Measurements from ENCODE around the gene GNAI1. TPM values are rescaled to one million over a fixed set of nuclear protein-coding genes. Genes with fewer than 3 reads are reported as not detected.

Gene GNAI1
- total RNA-seq, 1 donor from 2014 or later, result 61.1 TPM

DNA sequence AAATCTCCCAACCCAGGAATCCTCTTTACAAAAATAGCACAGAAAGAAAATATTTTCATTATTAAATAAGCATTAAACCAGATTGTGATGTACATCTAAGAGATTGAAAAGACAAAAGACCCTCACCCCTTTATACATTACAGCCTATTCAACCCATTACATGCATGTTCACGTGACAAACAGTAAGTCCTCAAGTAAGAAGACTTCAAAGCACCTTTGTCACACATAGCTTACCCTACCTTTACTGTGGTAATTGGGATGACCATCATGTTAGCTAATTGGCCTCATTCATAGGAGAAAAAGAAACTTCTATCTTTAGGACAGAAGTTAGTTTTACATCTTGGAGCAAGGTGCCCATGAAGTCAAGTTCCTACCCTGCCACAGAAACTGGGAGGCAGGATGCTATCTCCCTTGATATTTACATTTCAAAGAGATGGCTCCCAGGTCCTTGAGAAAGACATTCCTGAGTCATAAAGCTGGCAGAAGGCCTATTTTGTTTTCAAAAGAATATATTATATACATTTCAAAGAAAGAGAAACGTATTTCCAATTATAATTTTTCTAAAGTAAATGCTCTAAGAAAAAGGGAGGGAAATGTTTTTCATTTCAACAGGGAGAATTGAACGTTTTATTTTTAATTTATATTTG lies 48.1 kb downstream of the GNAI1 start:
- H3K9me3 Mint-ChIP-seq, result peaks cover 5% of the 10 kb centered on the region
- no peak for DNase-seq (ENCODE audit: low spot score in 2 of 2, unreplicated experiment in 2 of 2)
- TF ChIP-seq, protein P1, sequence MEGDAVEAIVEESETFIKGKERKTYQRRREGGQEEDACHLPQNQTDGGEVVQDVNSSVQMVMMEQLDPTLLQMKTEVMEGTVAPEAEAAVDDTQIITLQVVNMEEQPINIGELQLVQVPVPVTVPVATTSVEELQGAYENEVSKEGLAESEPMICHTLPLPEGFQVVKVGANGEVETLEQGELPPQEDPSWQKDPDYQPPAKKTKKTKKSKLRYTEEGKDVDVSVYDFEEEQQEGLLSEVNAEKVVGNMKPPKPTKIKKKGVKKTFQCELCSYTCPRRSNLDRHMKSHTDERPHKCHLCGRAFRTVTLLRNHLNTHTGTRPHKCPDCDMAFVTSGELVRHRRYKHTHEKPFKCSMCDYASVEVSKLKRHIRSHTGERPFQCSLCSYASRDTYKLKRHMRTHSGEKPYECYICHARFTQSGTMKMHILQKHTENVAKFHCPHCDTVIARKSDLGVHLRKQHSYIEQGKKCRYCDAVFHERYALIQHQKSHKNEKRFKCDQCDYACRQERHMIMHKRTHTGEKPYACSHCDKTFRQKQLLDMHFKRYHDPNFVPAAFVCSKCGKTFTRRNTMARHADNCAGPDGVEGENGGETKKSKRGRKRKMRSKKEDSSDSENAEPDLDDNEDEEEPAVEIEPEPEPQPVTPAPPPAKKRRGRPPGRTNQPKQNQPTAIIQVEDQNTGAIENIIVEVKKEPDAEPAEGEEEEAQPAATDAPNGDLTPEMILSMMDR (IDR thresholded peaks at IDR 0.05; ENCODE audit: unreplicated experiment), result no peak
- H3K27ac Mint-ChIP-seq, result no peak overlapping the region
- H3K36me3 Mint-ChIP-seq, result peaks cover 3% of the 10 kb centered on the region
- H3K4me3 Mint-ChIP-seq, result no peak overlapping the region
- H3K27me3 Mint-ChIP-seq (ENCODE audit: low read depth), result no peaks in the 10 kb centered on the region
- peaks cover 7% of the 10 kb centered on the region for H3K4me1 Mint-ChIP-seq

DNA sequence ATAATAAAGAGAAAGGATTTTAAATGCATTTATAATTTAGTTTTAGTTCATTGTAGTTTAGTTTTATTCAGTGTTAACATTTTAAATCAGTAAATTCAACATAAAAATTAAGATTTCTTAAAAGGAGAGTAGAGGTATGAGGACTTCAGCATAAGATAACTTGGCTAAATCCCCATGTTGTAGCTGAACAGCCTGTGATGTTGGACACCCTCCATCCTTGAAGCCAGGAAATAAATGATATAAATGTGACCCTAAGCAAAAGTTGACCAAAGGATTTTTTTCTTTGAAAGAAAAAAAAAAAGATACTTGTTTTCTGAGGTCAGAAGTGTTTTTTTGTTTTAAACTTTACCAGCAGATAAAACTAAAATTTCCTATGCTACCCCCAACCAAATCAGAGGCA lies 48.7 kb downstream of the GNAI1 start:
- H3K4me1 Mint-ChIP-seq, result peaks cover 7% of the 10 kb centered on the region

DNA sequence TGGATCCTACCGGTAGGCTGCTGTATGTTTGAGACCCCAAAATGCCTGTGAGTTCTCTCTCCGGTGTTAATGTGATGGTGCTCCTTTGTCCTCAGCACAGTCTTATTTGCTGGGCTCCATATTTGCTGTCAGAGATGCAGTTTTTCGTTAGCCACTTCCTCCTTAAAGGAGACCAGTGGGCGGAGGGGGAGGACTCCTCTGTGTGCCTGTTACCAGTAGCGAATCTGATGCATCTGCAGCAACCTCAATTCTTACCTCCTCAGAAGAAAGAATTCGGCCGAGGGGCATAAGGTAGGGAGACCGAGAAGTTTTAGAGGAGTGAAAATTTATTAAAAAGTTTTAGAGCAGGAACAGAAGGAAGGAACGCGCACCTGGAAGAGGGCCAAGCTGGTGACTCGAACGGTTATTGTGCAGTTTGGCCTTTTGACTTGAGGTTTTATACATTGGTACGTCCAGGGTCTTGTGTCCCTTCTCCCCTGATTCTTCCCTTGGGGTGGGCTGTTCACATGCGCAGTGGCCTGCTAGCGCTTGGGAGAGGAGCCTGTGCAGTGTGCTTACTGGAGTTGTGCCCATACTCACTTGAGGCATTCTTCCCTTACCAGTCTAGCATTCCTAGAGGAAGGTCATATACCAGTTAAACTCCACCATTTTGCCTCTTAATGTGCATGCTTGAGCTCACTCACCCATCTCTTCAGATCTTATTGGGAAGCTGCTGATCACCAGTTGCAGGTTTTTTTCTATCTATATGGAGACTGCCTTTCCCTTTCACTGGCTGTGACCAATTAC lies 49.5 kb downstream of the GNAI1 start:
- H3K27ac Mint-ChIP-seq, result no peak overlapping the region
- H3K4me1 Mint-ChIP-seq, result peaks cover 7% of the 10 kb centered on the region
- H3K36me3 Mint-ChIP-seq, result peaks cover 4% of the 10 kb centered on the region
- H3K27me3 Mint-ChIP-seq (ENCODE audit: low read depth), result no peaks in the 10 kb centered on the region
- no peak overlapping the region for H3K4me3 Mint-ChIP-seq
- no peak for DNase-seq (ENCODE audit: low spot score in 2 of 2, unreplicated experiment in 2 of 2)
- TF ChIP-seq, protein P1 (IDR thresholded peaks at IDR 0.05; ENCODE audit: unreplicated experiment), result no peak
- H3K9me3 Mint-ChIP-seq, result peaks cover 5% of the 10 kb centered on the region

More for the DNA sequence above, 48.7 kb downstream of the GNAI1 start:
- no peak overlapping the region for H3K4me3 Mint-ChIP-seq
- peaks cover 3% of the 10 kb centered on the region for H3K36me3 Mint-ChIP-seq
- H3K27ac Mint-ChIP-seq, result no peak overlapping the region
- H3K9me3 Mint-ChIP-seq, result peaks cover 5% of the 10 kb centered on the region
- no peak for DNase-seq (ENCODE audit: low spot score in 2 of 2, unreplicated experiment in 2 of 2)
- H3K27me3 Mint-ChIP-seq (ENCODE audit: low read depth), result no peaks in the 10 kb centered on the region
- TF ChIP-seq, protein P1 (IDR thresholded peaks at IDR 0.05; ENCODE audit: unreplicated experiment), result no peak

DNA sequence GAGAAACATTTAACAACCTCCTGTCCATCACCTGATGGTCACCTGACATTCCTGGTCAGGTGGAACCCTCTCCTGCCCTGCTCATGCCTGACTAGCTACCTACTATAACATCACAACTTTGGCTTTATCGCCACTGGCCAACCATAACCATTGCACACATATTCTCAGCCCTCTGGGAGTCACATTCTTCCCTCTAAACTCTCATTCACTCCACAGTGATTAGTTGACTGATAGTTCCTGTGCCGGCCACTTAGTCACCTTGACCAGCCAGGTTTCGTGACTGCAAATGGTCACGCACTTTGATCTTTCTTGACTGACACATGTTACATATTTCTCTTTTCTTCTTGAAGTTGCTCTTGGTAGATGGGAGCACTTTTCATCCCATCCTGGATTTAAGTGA lies 50.1 kb downstream of the GNAI1 start:
- TF ChIP-seq, protein P1 (IDR thresholded peaks at IDR 0.05; ENCODE audit: unreplicated experiment), result no peak
- peaks cover 7% of the 10 kb centered on the region for H3K4me1 Mint-ChIP-seq
- H3K36me3 Mint-ChIP-seq, result peaks cover 5% of the 10 kb centered on the region
- no peak overlapping the region for H3K4me3 Mint-ChIP-seq
- H3K9me3 Mint-ChIP-seq, result peaks cover 5% of the 10 kb centered on the region
- DNase-seq (ENCODE audit: low spot score in 2 of 2, unreplicated experiment in 2 of 2), result no peak
- H3K27me3 Mint-ChIP-seq (ENCODE audit: low read depth), result no peaks in the 10 kb centered on the region
- no peak overlapping the region for H3K27ac Mint-ChIP-seq

DNA sequence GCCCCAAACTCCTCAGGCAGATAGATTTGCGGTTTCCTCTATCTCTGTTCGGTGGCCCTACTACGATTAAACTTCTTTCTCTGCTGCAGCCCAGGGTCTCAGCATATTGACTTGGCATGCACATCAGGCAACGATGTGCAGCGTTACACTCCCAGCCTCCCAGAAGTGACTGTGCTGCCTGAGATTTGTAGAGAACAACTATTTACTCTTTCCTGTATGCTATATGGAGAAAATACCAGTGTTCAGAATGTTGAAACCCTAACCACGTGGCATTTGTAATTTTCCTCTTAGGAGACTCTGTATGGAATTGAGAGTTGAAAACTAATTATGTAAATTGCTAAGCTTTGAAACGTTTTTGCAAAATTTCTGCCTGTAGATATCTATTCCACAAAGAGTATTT lies 50.9 kb downstream of the GNAI1 start:
- no peak overlapping the region for H3K4me3 Mint-ChIP-seq
- TF ChIP-seq, protein P1 (IDR thresholded peaks at IDR 0.05; ENCODE audit: unreplicated experiment), result no peak
- peaks cover 5% of the 10 kb centered on the region for H3K36me3 Mint-ChIP-seq
- H3K4me1 Mint-ChIP-seq, result peaks cover 7% of the 10 kb centered on the region
- H3K27me3 Mint-ChIP-seq (ENCODE audit: low read depth), result no peaks in the 10 kb centered on the region
- peaks cover 5% of the 10 kb centered on the region for H3K9me3 Mint-ChIP-seq
- no peak for DNase-seq (ENCODE audit: low spot score in 2 of 2, unreplicated experiment in 2 of 2)
- H3K27ac Mint-ChIP-seq, result no peak overlapping the region

Data from mesothelial cell of epicardium (in vitro differentiated cells).